ENCODE data around the gene NALCN. TPM values are rescaled to one million over a fixed set of nuclear protein-coding genes. Genes with fewer than 3 reads are reported as not detected.

NALCN gene
- total and polyA plus RNA-seq, 2 of the 8 experiments (the other 6 are each of a cell fraction or from before 2014, with no cell fraction given) = 0.26 to 0.54 TPM

GRCh38 chr13:101059793-101060192, 356.5 kb downstream of the NALCN start (continued):
- TF ChIP-seq CHD7 (IDR thresholded peaks at IDR 0.05; ENCODE audit: insufficient replicate concordance, low read length) = no peak
- TF ChIP-seq E2F6 (IDR thresholded peaks at IDR 0.05) = no peak
- TF ChIP-seq FOSL1 (IDR thresholded peaks at IDR 0.05; ENCODE audit: insufficient read depth, low read depth, low read length) = no peak
- TF ChIP-seq TBP (IDR thresholded peaks at IDR 0.05; ENCODE audit: low read depth, low read length) = no peak
- TF ChIP-seq SIRT6 (IDR thresholded peaks at IDR 0.05; ENCODE audit: low read length) = no peak

All from H1 (cell line).